Activated CD4-positive, alpha-beta memory T cell treated with anti-CD3 and anti-CD28 coated beads, Interleukin-2, amount 10 ng/mL, durations not matched to agents 7 days and 5 days (primary cell): ENCODE measurements around the gene C3. TPM values are rescaled to one million over a fixed set of nuclear protein-coding genes. Genes with fewer than 3 reads are reported as not detected.
"Not testable (repeated sequence)": the region's sequence is repeated elsewhere in the genome, so short reads cannot be mapped to it uniquely, and the experiment has no call there.

Experiments
- CTCF ChIA-PET: fragments of 350-600 bp; sonication (Branson Sonifier 250); formaldehyde crosslinking; loops from one replicate; lab custom pipeline; 2021; ENCODE audit warnings: antibody characterized with exemption, inconsistent platforms; lab: Charles Lee
- POLR2A ChIA-PET: fragments of 350-600 bp; sonication (Branson Sonifier 250); formaldehyde crosslinking; loops from one replicate; lab custom pipeline; 2021; ENCODE audit warnings: antibody characterized with exemption; lab: Charles Lee
- DNase-seq: peaks from one replicate; pipeline ENCODE4 v3.0.0-alpha.2; 2020
- H3K27ac Mint-ChIP-seq: one replicate; pipeline ENCODE4 v1.8.0; 2021; ENCODE audit warnings: mild to moderate bottlenecking, mixed read lengths
- H3K27me3 Mint-ChIP-seq: one replicate; pipeline ENCODE4 v1.8.0; 2021; ENCODE audit warnings: mixed read lengths
- H3K36me3 Mint-ChIP-seq: one replicate; pipeline ENCODE4 v1.8.0; 2021; ENCODE audit warnings: low read depth, mixed read lengths
- H3K4me1 Mint-ChIP-seq: one replicate; pipeline ENCODE4 v1.8.0; 2021; ENCODE audit warnings: mixed read lengths
- H3K4me3 Mint-ChIP-seq: one replicate; pipeline ENCODE4 v1.8.0; 2021; ENCODE audit warnings: mild to moderate bottlenecking, mixed read lengths
- H3K9me3 Mint-ChIP-seq: one replicate; pipeline ENCODE4 v1.8.0; 2021; ENCODE audit warnings: mixed read lengths
- total RNA-seq, 2 experiments: library from RNA; stranded (reverse); gene quantifications; one replicate each; pipeline ENCODE4 v1.2.3, GENCODE V29; 2021

The C3 gene
- total RNA-seq, 2 experiments from 2014 or later: 0.28 to 0.60 TPM

- H3K9me3 Mint-ChIP-seq: no peaks in the 10 kb centered on the region
- POLR2A ChIA-PET: interaction anchor here (0.6 to 1.3 kb wide), 2 partner anchors 10 to 18 kb away, joined by 3 to 5 read pairs; no protein-coding TSS in a partner anchor
Observed at GRCh38 chr19:6671960-6672359, 48.5 kb downstream of the C3 start.

GRCh38 chr19:6668691-6669090 is 51.8 kb downstream of the C3 start:
- POLR2A ChIA-PET: interaction anchor here (1.5 to 3.5 kb wide), 6 partner anchors 10 to 187 kb away, joined by 5 to 66 read pairs (median 7); partner anchors contain the start of gene DENND1C
- Mint-ChIP-seq H3K4me1 (peaks cover 49% of the 10 kb centered on the region), H3K27me3 (peaks cover 8% of the 10 kb centered on the region), H3K4me3 (peak overlapping the region; percentile 96), H3K27ac (peak overlapping the region; percentile 90), H3K9me3 (no peaks in the 10 kb centered on the region), H3K36me3 (peaks cover 23% of the 10 kb centered on the region)
- peak; percentile 40 for DNase-seq
- CTCF ChIA-PET: interaction anchor here (0.9 to 1.2 kb wide), 2 partner anchors 14 to 27 kb away, joined by 3 to 5 read pairs; no protein-coding TSS in a partner anchor

More at GRCh38 chr19:6671960-6672359, 48.5 kb downstream of the C3 start:
- CTCF ChIA-PET: no interaction called here
- peaks cover 10% of the 10 kb centered on the region for H3K27me3 Mint-ChIP-seq
- no peak for DNase-seq
- H3K4me3 Mint-ChIP-seq: no peak overlapping the region
- no peak overlapping the region for H3K27ac Mint-ChIP-seq
- peaks cover 70% of the 10 kb centered on the region for H3K4me1 Mint-ChIP-seq
- peaks cover 25% of the 10 kb centered on the region for H3K36me3 Mint-ChIP-seq

- peaks cover 5% of the 10 kb centered on the region for H3K27me3 Mint-ChIP-seq
- CTCF ChIA-PET: no interaction called here
- peak; percentile 45 for DNase-seq
- peaks cover 46% of the 10 kb centered on the region for H3K4me1 Mint-ChIP-seq
- POLR2A ChIA-PET: interaction anchor here (3.5 kb wide), 1 partner anchor 13 kb away, joined by 66 read pairs; no protein-coding TSS in a partner anchor
- H3K36me3 Mint-ChIP-seq: peaks cover 23% of the 10 kb centered on the region
- H3K4me3 Mint-ChIP-seq: peak overlapping the region; percentile 56
- H3K27ac Mint-ChIP-seq: peak overlapping the region; percentile 48
- no peaks in the 10 kb centered on the region for H3K9me3 Mint-ChIP-seq
Observed at GRCh38 chr19:6667114-6667627, 53.3 kb downstream of the C3 start.

GRCh38 chr19:6664916-6665315 is 55.5 kb downstream of the C3 start:
- no peak overlapping the region for H3K4me3 Mint-ChIP-seq
- CTCF ChIA-PET: no interaction called here

GRCh38 chr19:6663236-6664201 is 56.9 kb downstream of the C3 start:
- Mint-ChIP-seq H3K9me3 (no peaks in the 10 kb centered on the region), H3K4me1 (peaks cover 24% of the 10 kb centered on the region), H3K36me3 (peaks cover 21% of the 10 kb centered on the region), H3K4me3 (no peak overlapping the region), H3K27me3 (no peaks in the 10 kb centered on the region), H3K27ac (no peak overlapping the region)
- ChIA-PET POLR2A (interaction anchor here (1.0 to 1.5 kb wide), 2 partner anchors 9 to 22 kb away, joined by 3 to 9 read pairs; no protein-coding TSS in a partner anchor), CTCF (interaction anchor here (0.5 kb wide), 1 partner anchor 226 kb away, joined by 3 read pairs; no protein-coding TSS in a partner anchor)
- DNase-seq: peak; percentile 52

More at GRCh38 chr19:6664916-6665315, 55.5 kb downstream of the C3 start:
- POLR2A ChIA-PET: interaction anchor here (1.5 kb wide), 1 partner anchor 10 kb away, joined by 9 read pairs; no protein-coding TSS in a partner anchor
- Mint-ChIP-seq H3K27ac (no peak overlapping the region), H3K36me3 (peaks cover 30% of the 10 kb centered on the region), H3K4me1 (peaks cover 29% of the 10 kb centered on the region), H3K9me3 (no peaks in the 10 kb centered on the region), H3K27me3 (peaks cover 1% of the 10 kb centered on the region)
- no peak for DNase-seq

GRCh38 chr19:6662702-6663101 is 57.7 kb downstream of the C3 start:
- H3K27ac Mint-ChIP-seq: peak overlapping the region; percentile 38
- ChIA-PET CTCF (interaction anchor here (1.6 kb wide), 2 partner anchors 10 to 74 kb away, joined by 5 read pairs; partner anchors contain the start of gene GPR108), POLR2A (interaction anchor here (1.8 kb wide), 1 partner anchor 21 kb away, joined by 7 read pairs; no protein-coding TSS in a partner anchor)
- H3K4me1 Mint-ChIP-seq: peaks cover 23% of the 10 kb centered on the region
- no peaks in the 10 kb centered on the region for H3K9me3 Mint-ChIP-seq
- peaks cover 22% of the 10 kb centered on the region for H3K36me3 Mint-ChIP-seq
- no peaks in the 10 kb centered on the region for H3K27me3 Mint-ChIP-seq
- no peak overlapping the region for H3K4me3 Mint-ChIP-seq
- no peak for DNase-seq

GRCh38 chr19:6661509-6662244 is 58.8 kb downstream of the C3 start:
- H3K9me3 Mint-ChIP-seq, H3K27me3 Mint-ChIP-seq, H3K4me3 Mint-ChIP-seq: not testable (repeated sequence)
- Mint-ChIP-seq H3K36me3 (peaks cover 17% of the 10 kb centered on the region), H3K27ac (peak overlapping the region; percentile 79), H3K4me1 (peaks cover 20% of the 10 kb centered on the region)
- POLR2A ChIA-PET: interaction anchor here (0.7 to 2.2 kb wide), 6 partner anchors 8 to 75 kb away, joined by 3 to 11 read pairs (median 4); partner anchors contain the start of gene TNFSF14
- DNase-seq: peak; percentile 61
- CTCF ChIA-PET: interaction anchor here (0.6 to 1.6 kb wide), 6 partner anchors 9 to 75 kb away, joined by 3 to 5 read pairs (median 3); partner anchors contain the start of genes GPR108 and TNFSF14

GRCh38 chr19:6660930-6661329 is 59.5 kb downstream of the C3 start:
- DNase-seq: no peak
- no peak overlapping the region for H3K4me3 Mint-ChIP-seq
- H3K36me3 Mint-ChIP-seq: peaks cover 17% of the 10 kb centered on the region
- POLR2A ChIA-PET: interaction anchor here (1.8 to 2.2 kb wide), 2 partner anchors 9 to 19 kb away, joined by 7 to 11 read pairs; partner anchors contain the start of gene TNFSF14
- H3K27me3 Mint-ChIP-seq: no peaks in the 10 kb centered on the region
- peaks cover 25% of the 10 kb centered on the region for H3K4me1 Mint-ChIP-seq
- H3K27ac Mint-ChIP-seq: peak overlapping the region; percentile 7
- CTCF ChIA-PET: no interaction called here
- H3K9me3 Mint-ChIP-seq: no peaks in the 10 kb centered on the region

GRCh38 chr19:6656390-6656789 is 64.1 kb downstream of the C3 start:
- H3K27me3 Mint-ChIP-seq, H3K9me3 Mint-ChIP-seq, H3K4me3 Mint-ChIP-seq, DNase-seq: not testable (repeated sequence)
- peaks cover 15% of the 10 kb centered on the region for H3K36me3 Mint-ChIP-seq
- H3K4me1 Mint-ChIP-seq: peaks cover 55% of the 10 kb centered on the region
- H3K27ac Mint-ChIP-seq: peak overlapping the region; percentile 32
- POLR2A ChIA-PET: interaction anchor here (1.4 to 4.1 kb wide), 3 partner anchors 13 to 413 kb away, joined by 4 to 66 read pairs (median 7); partner anchors contain the start of genes TNFSF14 and ZNF557
- CTCF ChIA-PET: interaction anchor here (1.4 to 2.1 kb wide), 4 partner anchors 11 to 140 kb away, joined by 3 to 6 read pairs (median 4); partner anchors contain the start of gene TNFSF14

- ChIA-PET CTCF (interaction anchor here (0.6 to 2.0 kb wide), 15 partner anchors 9 to 348 kb away, joined by 3 to 10 read pairs (median 4); partner anchors contain the start of genes GPR108, TNFSF14 and VAV1), POLR2A (interaction anchor here (0.6 to 4.6 kb wide), 16 partner anchors 9 to 415 kb away, joined by 3 to 66 read pairs (median 4); partner anchors contain the start of genes GPR108, SH2D3A, TNFSF14 and ZNF557)
- DNase-seq: peak; percentile 76
- Mint-ChIP-seq H3K36me3 (peaks cover 13% of the 10 kb centered on the region), H3K9me3 (no peaks in the 10 kb centered on the region), H3K4me3 (peak overlapping the region; percentile 75), H3K27ac (peak overlapping the region; percentile 98), H3K27me3 (no peaks in the 10 kb centered on the region), H3K4me1 (peaks cover 59% of the 10 kb centered on the region)
Observed at GRCh38 chr19:6654347-6655310, 65.8 kb downstream of the C3 start.

- H3K4me1 Mint-ChIP-seq: peaks cover 48% of the 10 kb centered on the region
- H3K9me3 Mint-ChIP-seq: no peaks in the 10 kb centered on the region
- no peak overlapping the region for H3K4me3 Mint-ChIP-seq
- no peak for DNase-seq
- POLR2A ChIA-PET: interaction anchor here (0.8 to 4.6 kb wide), 4 partner anchors 9 to 23 kb away, joined by 3 to 66 read pairs (median 33); partner anchors contain the start of gene TNFSF14
- H3K36me3 Mint-ChIP-seq: peaks cover 7% of the 10 kb centered on the region
- CTCF ChIA-PET: interaction anchor here (0.7 to 1.6 kb wide), 7 partner anchors 9 to 86 kb away, joined by 3 to 6 read pairs (median 3); partner anchors contain the start of gene GPR108
- H3K27me3 Mint-ChIP-seq: peaks cover 2% of the 10 kb centered on the region
- H3K27ac Mint-ChIP-seq: peak overlapping the region; percentile 76
Observed at GRCh38 chr19:6652805-6653094, 67.7 kb downstream of the C3 start.
